ENCODE measurements around the gene SPSB2. TPM values are rescaled to one million over a fixed set of nuclear protein-coding genes. Genes with fewer than 3 reads are reported as not detected.
"Not testable (repeated sequence)": the region's sequence is repeated elsewhere in the genome, so short reads cannot be mapped to it uniquely, and the experiment has no call there.

SPSB2 gene
- total RNA-seq, 4 donors from 2014 or later, result 16.3 to 35.0 (median 25.6) TPM

DNA sequence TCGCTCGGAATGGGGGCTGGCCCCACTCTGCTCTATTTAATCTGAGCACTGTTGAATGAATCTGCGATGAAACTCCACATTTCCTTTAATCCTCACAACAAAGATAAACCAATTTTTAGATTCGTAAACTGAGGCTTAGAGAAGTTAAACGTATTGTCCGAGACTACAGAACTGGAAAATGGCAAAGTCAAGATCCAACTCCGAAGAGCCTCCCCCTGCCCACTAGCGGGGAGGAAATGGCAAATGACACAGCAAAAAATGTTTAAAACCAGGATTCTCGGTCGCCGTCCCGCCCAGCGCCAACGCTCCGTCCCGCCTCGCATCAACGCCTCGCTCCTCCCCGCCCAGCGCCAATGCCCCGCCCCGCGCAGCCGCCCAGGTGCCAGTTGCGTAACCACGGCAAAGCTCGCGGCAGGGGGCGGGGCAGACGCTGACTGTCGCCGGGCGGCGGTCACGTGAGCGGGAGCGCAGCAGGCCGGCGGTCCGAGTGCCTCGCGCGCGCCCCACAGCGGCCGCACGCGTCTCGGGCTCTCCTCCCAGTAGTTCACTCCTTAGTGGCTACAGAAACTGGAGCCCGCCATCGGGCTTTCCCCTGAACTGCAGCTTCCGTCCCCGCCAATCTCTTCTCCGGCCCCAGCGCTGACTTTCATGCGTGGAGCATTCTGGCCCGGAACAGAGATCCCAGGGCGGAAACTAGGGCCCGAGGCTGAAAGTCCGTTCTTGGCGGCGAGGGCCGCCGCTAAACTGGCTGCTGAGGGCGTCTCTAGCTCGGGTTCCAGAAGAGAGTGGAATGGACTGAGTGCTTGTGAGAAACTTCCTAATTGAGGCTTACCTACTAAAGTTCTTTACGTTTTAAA, 17.9 kb upstream of the SPSB2 start:
- intact Hi-C loops (cut with DNase I), result no loop called here
- Histone ChIP-seq H3K27me3 (no peaks in the 10 kb centered on the region), H3K9me3 (no peaks in the 10 kb centered on the region), H3K4me1 (peaks cover 6 to 23% of the 10 kb centered on the region in 2 donors), H3K4me3 (replicated peaks in 1 of 3) (peak overlapping the region in 2 of 3 donors; percentile 29 to 55), H3K27ac (peak overlapping the region; percentile 81 to 99 (median 90)), H3K36me3 (no peaks in the 10 kb centered on the region)
- peak; percentile 98 to 99 for DNase-seq
- TF ChIP-seq CTCF (IDR thresholded peaks at IDR 0.05) (peak; percentile 53 to 97 (median 88)), POLR2A (IDR thresholded peaks at IDR 0.05) (peak in 1 of 2 donors; percentile 90)
- 2 to 6% methylated on average over 16 to 68 of the region's 68 CpGs for WGBS, 2 donors

- WGBS, 2 donors, result 93 to 94% methylated on average over 21 of the region's 21 CpGs
- DNase-seq; H3K36me3 ChIP-seq; H3K27me3 ChIP-seq; H3K9me3 ChIP-seq; intact Hi-C loops (cut with DNase I); H3K4me3 ChIP-seq (replicated peaks in 1 of 3): not testable (repeated sequence)
- Histone ChIP-seq H3K4me1 (peaks cover 6 to 23% of the 10 kb centered on the region in 2 donors), H3K27ac (peak overlapping the region; percentile 81 to 99 (median 90))
Measured at GRCh38 chr12:6889775-6890573, 16.9 kb upstream of the SPSB2 start.

GRCh38 chr12:6888794-6889193, 15.7 kb upstream of the SPSB2 start:
- Histone ChIP-seq H3K4me1 (peaks cover 6 to 23% of the 10 kb centered on the region in 2 donors), H3K27ac (peak overlapping the region in 1 of 3 donors; percentile 26)
- 79 to 86% methylated on average over 7 of the region's 7 CpGs for WGBS, 2 donors
- H3K4me3 ChIP-seq (replicated peaks in 1 of 3); H3K9me3 ChIP-seq; intact Hi-C loops (cut with DNase I); H3K36me3 ChIP-seq; DNase-seq; H3K27me3 ChIP-seq: not testable (repeated sequence)

DNA sequence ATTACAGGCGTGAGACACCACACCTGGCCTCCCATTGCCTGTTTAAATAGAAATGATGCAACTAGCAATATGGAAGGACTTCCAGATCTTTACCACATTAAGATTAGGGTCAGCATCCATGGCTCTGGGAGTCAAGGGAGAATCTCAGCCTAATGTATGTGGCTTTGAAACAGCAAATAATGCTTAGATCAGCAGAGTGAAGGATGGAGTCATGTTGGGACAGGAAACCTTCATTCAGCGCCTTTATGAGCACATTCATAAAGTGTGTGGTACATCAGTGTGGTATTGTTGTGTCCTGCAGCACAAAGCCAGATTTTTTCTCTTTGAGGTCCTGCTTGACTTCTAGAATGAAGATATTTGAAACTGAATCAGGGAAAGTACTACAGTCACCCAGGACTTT, 15.3 kb upstream of the SPSB2 start:
- intact Hi-C loops (cut with DNase I), result no loop called here
- TF ChIP-seq POLR2A (IDR thresholded peaks at IDR 0.05) (no peak), CTCF (IDR thresholded peaks at IDR 0.05) (no peak)
- no peak overlapping the region for H3K27ac ChIP-seq
- H3K4me1 ChIP-seq, result peaks cover 6 to 23% of the 10 kb centered on the region in 2 donors
- WGBS, 2 donors, result 90 to 100% methylated on average over 2 of the region's 2 CpGs
- no peaks in the 10 kb centered on the region for H3K9me3 ChIP-seq
- no peak overlapping the region for H3K4me3 ChIP-seq (replicated peaks in 1 of 3)
- DNase-seq, result no peak
- peaks cover 0 to 10% of the 10 kb centered on the region in 2 donors for H3K36me3 ChIP-seq
- H3K27me3 ChIP-seq, result no peaks in the 10 kb centered on the region

- Histone ChIP-seq H3K4me1 (peaks cover 6 to 23% of the 10 kb centered on the region in 2 donors), H3K36me3 (peaks cover 0 to 10% of the 10 kb centered on the region in 2 donors), H3K27ac (peak overlapping the region in 1 of 3 donors; percentile 45), H3K4me3 (replicated peaks in 1 of 3) (no peak overlapping the region), H3K9me3 (no peaks in the 10 kb centered on the region), H3K27me3 (no peaks in the 10 kb centered on the region)
- TF ChIP-seq POLR2A (IDR thresholded peaks at IDR 0.05), result no peak
- TF ChIP-seq CTCF (IDR thresholded peaks at IDR 0.05), result no peak
- DNase-seq, result no peak
- 86 to 92% methylated on average over 8 of the region's 8 CpGs for WGBS, 2 donors
- intact Hi-C loops (cut with DNase I), result no loop called here
Measured at GRCh38 chr12:6887460-6887859, 14.4 kb upstream of the SPSB2 start.

- H3K27me3 ChIP-seq; intact Hi-C loops (cut with DNase I); H3K36me3 ChIP-seq; DNase-seq; H3K4me3 ChIP-seq (replicated peaks in 1 of 3); H3K9me3 ChIP-seq: not testable (repeated sequence)
- Histone ChIP-seq H3K4me1 (peaks cover 1 to 15% of the 10 kb centered on the region in 2 donors), H3K27ac (peak overlapping the region in 1 of 3 donors; percentile 45)
- 62 to 68% methylated on average over 12 of the region's 15 CpGs for WGBS, 2 donors
Measured at GRCh38 chr12:6886206-6886999, 13.3 kb upstream of the SPSB2 start.
